GM19025 (cell line): ENCODE measurements around the gene ZFAND2A.
"Not testable (repeated sequence)": the region's sequence is repeated elsewhere in the genome, so short reads cannot be mapped to it uniquely, and the experiment has no call there.

Source experiments
- ATAC-seq: cut with Tn5 transposase; IDR thresholded peaks from one replicate; pipeline ENCODE4 v1.9.1; 2021; ENCODE audit warnings: mild to moderate bottlenecking, low read depth, moderate library complexity; ENCODE audit not compliant: unreplicated experiment

ZFAND2A gene

GRCh38 chr7:1127001-1127400 lies 33.0 kb downstream of the ZFAND2A start:
- no peak for ATAC-seq

GRCh38 chr7:1125603-1125969 lies 34.4 kb downstream of the ZFAND2A start:
- ATAC-seq, result no peak

- no peak for ATAC-seq
Measured at GRCh38 chr7:1124816-1125602, 35.0 kb downstream of the ZFAND2A start.

GRCh38 chr7:1124164-1124563 lies 35.8 kb downstream of the ZFAND2A start:
- no peak for ATAC-seq

- ATAC-seq, result no peak
Measured at GRCh38 chr7:1123715-1124114, 36.3 kb downstream of the ZFAND2A start.

GRCh38 chr7:1122832-1123501 lies 37.0 kb downstream of the ZFAND2A start:
- ATAC-seq, result no peak

GRCh38 chr7:1121886-1122831 lies 37.8 kb downstream of the ZFAND2A start:
- ATAC-seq, result no peak

- no peak for ATAC-seq
Measured at GRCh38 chr7:1121476-1121875, 38.5 kb downstream of the ZFAND2A start.

- ATAC-seq, result no peak
Measured at GRCh38 chr7:1120791-1121190, 39.2 kb downstream of the ZFAND2A start.

GRCh38 chr7:1119201-1119600 lies 40.8 kb downstream of the ZFAND2A start:
- no peak for ATAC-seq

- ATAC-seq, result no peak
Measured at GRCh38 chr7:1117321-1117928, 42.6 kb downstream of the ZFAND2A start.

GRCh38 chr7:1116383-1117008 lies 43.5 kb downstream of the ZFAND2A start:
- ATAC-seq, result not testable (repeated sequence)

GRCh38 chr7:1115171-1116045 lies 44.6 kb downstream of the ZFAND2A start:
- not testable (repeated sequence) for ATAC-seq

- no peak for ATAC-seq
Measured at GRCh38 chr7:1114505-1114904, 45.5 kb downstream of the ZFAND2A start.

- ATAC-seq, result no peak
Measured at GRCh38 chr7:1114088-1114487, 45.9 kb downstream of the ZFAND2A start.

- ATAC-seq, result no peak
Measured at GRCh38 chr7:1113548-1113885, 46.5 kb downstream of the ZFAND2A start.

- no peak for ATAC-seq
Measured at GRCh38 chr7:1112625-1113547, 47.1 kb downstream of the ZFAND2A start.

- no peak for ATAC-seq
Measured at GRCh38 chr7:1112109-1112508, 47.9 kb downstream of the ZFAND2A start.
